KMS-11 (cell line): ENCODE data around the gene WFS1.

ENCODE experiments used
- H2AFZ ChIP-seq: fragments of 200-600 bp; sonication (generic); 2 replicates; pipeline ENCODE4 v1.6.1; 2016; ENCODE audit warnings: antibody characterized with exemption, mixed run types, low read depth
- H3K27ac ChIP-seq: fragments of 200-600 bp; sonication (generic); 2 replicates; pipeline ENCODE4 v1.6.1; 2016; ENCODE audit warnings: mild to moderate bottlenecking, mixed run types
- H3K27me3 ChIP-seq: fragments of 200-600 bp; sonication (generic); 2 replicates; pipeline ENCODE4 v1.6.1; 2017; ENCODE audit warnings: mild to moderate bottlenecking, low read depth, mixed run types, moderate library complexity; ENCODE audit not compliant: insufficient read depth
- H3K36me3 ChIP-seq: fragments of 200-600 bp; sonication (generic); 2 replicates; pipeline ENCODE4 v1.6.1; 2017; ENCODE audit warnings: mild to moderate bottlenecking, mixed run types; ENCODE audit not compliant: insufficient read depth
- H3K4me1 ChIP-seq: fragments of 200-600 bp; sonication (generic); 2 replicates; pipeline ENCODE4 v1.6.1; 2016; ENCODE audit warnings: mild to moderate bottlenecking, low read depth, mixed run types; ENCODE audit not compliant: poor library complexity, severe bottlenecking
- H3K4me2 ChIP-seq: fragments of 200-600 bp; sonication (generic); 2 replicates; pipeline ENCODE4 v1.7.0; 2016; ENCODE audit warnings: mild to moderate bottlenecking, mixed run types
- H3K4me3 ChIP-seq: fragments of 200-600 bp; sonication (generic); IDR thresholded peaks from 2 replicates; pipeline ENCODE4 v1.6.1; 2017; ENCODE audit warnings: low read depth, low read length, mixed read lengths; ENCODE audit not compliant: insufficient read depth
- H3K79me2 ChIP-seq: fragments of 200-600 bp; sonication (generic); 2 replicates; pipeline ENCODE4 v1.6.1; 2016; ENCODE audit warnings: low read depth, mixed run types; ENCODE audit not compliant: insufficient read depth
- H3K9ac ChIP-seq: fragments of 200-600 bp; sonication (generic); 2 replicates; pipeline ENCODE4 v1.6.1; 2016; ENCODE audit warnings: mild to moderate bottlenecking, mixed run types
- H4K20me1 ChIP-seq: fragments of 200-600 bp; sonication (generic); 2 replicates; pipeline ENCODE4 v1.6.1; 2016; ENCODE audit warnings: mild to moderate bottlenecking, mixed run types; ENCODE audit not compliant: insufficient read depth
- TF ChIP-seq, protein P1 (sequence below): fragments of 200-600 bp; sonication (generic); conservative IDR thresholded peaks from 2 replicates; pipeline ENCODE4 v1.6.1; 2017; ENCODE audit warnings: low read depth, mild to moderate bottlenecking, antibody characterized with exemption, low read length, moderate library complexity, mixed read lengths

The WFS1 gene

DNA sequence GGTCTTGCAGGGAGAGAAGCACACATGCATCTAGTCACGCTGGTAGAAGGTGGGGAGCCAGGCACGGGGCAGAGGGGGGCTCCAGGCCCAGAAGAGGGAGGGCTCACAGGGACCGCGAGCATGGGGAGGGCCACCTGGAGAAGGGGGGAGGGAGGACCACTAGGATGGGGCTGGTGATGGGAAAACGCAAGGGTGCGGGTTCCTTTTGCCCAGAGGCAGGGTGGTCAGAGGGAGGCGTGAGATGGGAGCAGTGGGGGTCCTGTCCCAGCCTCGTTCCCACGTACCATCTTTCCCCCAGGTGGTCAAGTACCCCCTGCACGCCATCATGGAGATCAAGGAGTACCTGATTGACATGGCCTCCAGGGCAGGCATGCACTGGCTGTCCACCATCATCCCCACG is 30.7 kb downstream of the WFS1 start:
- Histone ChIP-seq H3K36me3 (no peaks in the 10 kb centered on the region), H3K4me1 (no peaks in the 10 kb centered on the region), H3K4me3 (no peak overlapping the region), H3K4me2 (no peak overlapping the region), H2AFZ (no peak overlapping the region), H4K20me1 (no peaks in the 10 kb centered on the region), H3K9ac (no peak overlapping the region), H3K27ac (no peak overlapping the region), H3K79me2 (no peaks in the 10 kb centered on the region), H3K27me3 (no peaks in the 10 kb centered on the region)
- TF ChIP-seq, protein P1, sequence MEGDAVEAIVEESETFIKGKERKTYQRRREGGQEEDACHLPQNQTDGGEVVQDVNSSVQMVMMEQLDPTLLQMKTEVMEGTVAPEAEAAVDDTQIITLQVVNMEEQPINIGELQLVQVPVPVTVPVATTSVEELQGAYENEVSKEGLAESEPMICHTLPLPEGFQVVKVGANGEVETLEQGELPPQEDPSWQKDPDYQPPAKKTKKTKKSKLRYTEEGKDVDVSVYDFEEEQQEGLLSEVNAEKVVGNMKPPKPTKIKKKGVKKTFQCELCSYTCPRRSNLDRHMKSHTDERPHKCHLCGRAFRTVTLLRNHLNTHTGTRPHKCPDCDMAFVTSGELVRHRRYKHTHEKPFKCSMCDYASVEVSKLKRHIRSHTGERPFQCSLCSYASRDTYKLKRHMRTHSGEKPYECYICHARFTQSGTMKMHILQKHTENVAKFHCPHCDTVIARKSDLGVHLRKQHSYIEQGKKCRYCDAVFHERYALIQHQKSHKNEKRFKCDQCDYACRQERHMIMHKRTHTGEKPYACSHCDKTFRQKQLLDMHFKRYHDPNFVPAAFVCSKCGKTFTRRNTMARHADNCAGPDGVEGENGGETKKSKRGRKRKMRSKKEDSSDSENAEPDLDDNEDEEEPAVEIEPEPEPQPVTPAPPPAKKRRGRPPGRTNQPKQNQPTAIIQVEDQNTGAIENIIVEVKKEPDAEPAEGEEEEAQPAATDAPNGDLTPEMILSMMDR, result no peak

DNA sequence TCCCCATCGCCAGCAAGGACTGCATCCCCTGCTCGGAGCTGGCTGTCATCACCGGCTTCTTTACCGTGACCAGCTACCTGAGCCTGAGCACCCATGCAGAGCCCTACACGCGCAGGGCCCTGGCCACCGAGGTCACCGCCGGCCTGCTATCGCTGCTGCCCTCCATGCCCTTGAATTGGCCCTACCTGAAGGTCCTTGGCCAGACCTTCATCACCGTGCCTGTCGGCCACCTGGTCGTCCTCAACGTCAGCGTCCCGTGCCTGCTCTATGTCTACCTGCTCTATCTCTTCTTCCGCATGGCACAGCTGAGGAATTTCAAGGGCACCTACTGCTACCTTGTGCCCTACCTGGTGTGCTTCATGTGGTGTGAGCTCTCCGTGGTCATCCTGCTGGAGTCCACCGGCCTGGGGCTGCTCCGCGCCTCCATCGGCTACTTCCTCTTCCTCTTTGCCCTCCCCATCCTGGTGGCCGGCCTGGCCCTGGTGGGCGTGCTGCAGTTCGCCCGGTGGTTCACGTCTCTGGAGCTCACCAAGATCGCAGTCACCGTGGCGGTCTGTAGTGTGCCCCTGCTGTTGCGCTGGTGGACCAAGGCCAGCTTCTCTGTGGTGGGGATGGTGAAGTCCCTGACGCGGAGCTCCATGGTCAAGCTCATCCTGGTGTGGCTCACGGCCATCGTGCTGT is 31.5 kb downstream of the WFS1 start:
- H3K9ac ChIP-seq, result no peak overlapping the region
- no peak overlapping the region for H3K4me2 ChIP-seq
- H3K4me1 ChIP-seq, result no peaks in the 10 kb centered on the region
- no peak overlapping the region for H3K4me3 ChIP-seq
- no peaks in the 10 kb centered on the region for H4K20me1 ChIP-seq
- H2AFZ ChIP-seq, result no peak overlapping the region
- TF ChIP-seq, protein P1, result no peak
- H3K36me3 ChIP-seq, result no peaks in the 10 kb centered on the region
- no peaks in the 10 kb centered on the region for H3K79me2 ChIP-seq
- H3K27me3 ChIP-seq, result no peaks in the 10 kb centered on the region
- no peak overlapping the region for H3K27ac ChIP-seq

DNA sequence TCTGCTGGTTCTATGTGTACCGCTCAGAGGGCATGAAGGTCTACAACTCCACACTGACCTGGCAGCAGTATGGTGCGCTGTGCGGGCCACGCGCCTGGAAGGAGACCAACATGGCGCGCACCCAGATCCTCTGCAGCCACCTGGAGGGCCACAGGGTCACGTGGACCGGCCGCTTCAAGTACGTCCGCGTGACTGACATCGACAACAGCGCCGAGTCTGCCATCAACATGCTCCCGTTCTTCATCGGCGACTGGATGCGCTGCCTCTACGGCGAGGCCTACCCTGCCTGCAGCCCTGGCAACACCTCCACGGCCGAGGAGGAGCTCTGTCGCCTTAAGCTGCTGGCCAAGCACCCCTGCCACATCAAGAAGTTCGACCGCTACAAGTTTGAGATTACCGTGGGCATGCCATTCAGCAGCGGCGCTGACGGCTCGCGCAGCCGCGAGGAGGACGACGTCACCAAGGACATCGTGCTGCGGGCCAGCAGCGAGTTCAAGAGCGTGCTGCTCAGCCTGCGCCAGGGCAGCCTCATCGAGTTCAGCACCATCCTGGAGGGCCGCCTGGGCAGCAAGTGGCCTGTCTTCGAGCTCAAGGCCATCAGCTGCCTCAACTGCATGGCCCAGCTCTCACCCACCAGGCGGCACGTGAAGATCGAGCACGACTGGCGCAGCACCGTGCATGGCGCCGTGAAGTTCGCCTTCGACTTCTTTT is 32.2 kb downstream of the WFS1 start:
- Histone ChIP-seq H3K36me3 (no peaks in the 10 kb centered on the region), H3K4me1 (no peaks in the 10 kb centered on the region), H3K27ac (no peak overlapping the region), H2AFZ (no peak overlapping the region), H4K20me1 (no peaks in the 10 kb centered on the region), H3K27me3 (no peaks in the 10 kb centered on the region), H3K9ac (no peak overlapping the region), H3K79me2 (no peaks in the 10 kb centered on the region), H3K4me3 (no peak overlapping the region), H3K4me2 (no peak overlapping the region)
- TF ChIP-seq, protein P1, result no peak

DNA sequence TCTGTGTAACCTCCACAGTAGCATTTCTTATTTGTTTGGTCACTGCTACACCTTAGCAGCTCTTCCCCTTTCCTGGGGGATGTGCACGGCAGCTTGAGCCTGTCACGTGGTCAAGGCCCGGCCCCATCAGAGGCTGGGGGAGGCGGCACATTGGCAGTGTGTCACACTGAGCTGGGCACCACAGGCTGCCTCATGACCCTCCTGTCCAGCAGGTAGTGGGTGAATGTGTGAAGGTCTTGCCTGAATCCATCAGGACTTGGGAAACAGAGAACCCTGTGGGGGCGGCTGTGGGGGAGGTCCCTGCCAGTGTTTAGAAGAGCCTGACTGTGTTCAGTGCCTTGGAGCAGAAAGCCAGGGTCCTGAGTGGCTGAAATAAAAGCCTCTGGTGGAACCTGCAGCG is 33.2 kb downstream of the WFS1 start:
- Histone ChIP-seq H3K27me3 (no peaks in the 10 kb centered on the region), H3K9ac (no peak overlapping the region), H4K20me1 (no peaks in the 10 kb centered on the region), H3K27ac (no peak overlapping the region), H3K4me2 (no peak overlapping the region), H2AFZ (no peak overlapping the region), H3K36me3 (no peaks in the 10 kb centered on the region), H3K79me2 (no peaks in the 10 kb centered on the region), H3K4me1 (peaks cover 3% of the 10 kb centered on the region), H3K4me3 (no peak overlapping the region)
- TF ChIP-seq, protein P1, result no peak
